ENCODE data around the gene SRRM3. TPM values are rescaled to one million over a fixed set of nuclear protein-coding genes. Genes with fewer than 3 reads are reported as not detected.
"Not testable (repeated sequence)": the region's sequence is repeated elsewhere in the genome, so short reads cannot be mapped to it uniquely, and the experiment has no call there.

The SRRM3 gene
- total and polyA plus RNA-seq, 10 donors, result 0.23 to 1.6 (median 0.93) TPM; not detected in 1

GRCh38 chr7:76238326-76238725, 36.6 kb downstream of the SRRM3 start:
- 38 to 51% (median 50%) methylated on average over 12 of the region's 12 CpGs for WGBS, 5 donors
- Histone ChIP-seq H3K4me1 (peaks cover 0 to 11% (median 7%) of the 10 kb centered on the region in 6 donors), H3K27ac (no peak overlapping the region), H3K9me3 (no peaks in the 10 kb centered on the region), H3K36me3 (no peaks in the 10 kb centered on the region), H3K27me3 (replicated peaks in 1 of 7) (peaks cover 0 to 62% (median 14%) of the 10 kb centered on the region in 7 donors), H3K4me3 (no peak overlapping the region)
- no peak for TF ChIP-seq POLR2A (IDR thresholded peaks at IDR 0.05)
- no peak for TF ChIP-seq CTCF (IDR thresholded peaks at IDR 0.05 in 8 of 11, conservative IDR thresholded peaks at IDR 0.05 in 3 of 11)
- no peak for TF ChIP-seq POLR2AphosphoS5 (IDR thresholded peaks at IDR 0.05)
- intact Hi-C loops (cut with DNase I; ENCODE audit: low total_unique reads), result no loop called here
- no peak for DNase-seq

GRCh38 chr7:76241141-76241540, 39.4 kb downstream of the SRRM3 start:
- no peaks in the 10 kb centered on the region for H3K9me3 ChIP-seq
- intact Hi-C loops (cut with DNase I; ENCODE audit: low total_unique reads), result no loop called here
- no peaks in the 10 kb centered on the region for H3K4me1 ChIP-seq
- WGBS, 5 donors, result 85 to 99% (median 91%) methylated on average over 5 of the region's 5 CpGs
- H3K4me3 ChIP-seq, result no peak overlapping the region
- H3K27me3 ChIP-seq (replicated peaks in 1 of 7), result peaks cover 0 to 40% (median 0%) of the 10 kb centered on the region in 7 donors
- no peaks in the 10 kb centered on the region for H3K36me3 ChIP-seq
- no peak for TF ChIP-seq CTCF (IDR thresholded peaks at IDR 0.05 in 8 of 11, conservative IDR thresholded peaks at IDR 0.05 in 3 of 11)
- no peak for TF ChIP-seq POLR2A (IDR thresholded peaks at IDR 0.05)
- TF ChIP-seq POLR2AphosphoS5 (IDR thresholded peaks at IDR 0.05), result no peak
- DNase-seq, result no peak
- H3K27ac ChIP-seq, result no peak overlapping the region

- H3K9me3 ChIP-seq; H3K4me3 ChIP-seq; DNase-seq; H3K4me1 ChIP-seq; H3K27ac ChIP-seq; H3K36me3 ChIP-seq; intact Hi-C loops (cut with DNase I; ENCODE audit: low total_unique reads): not testable (repeated sequence)
- peaks cover 0 to 26% (median 0%) of the 10 kb centered on the region in 7 donors for H3K27me3 ChIP-seq (replicated peaks in 1 of 7)
- WGBS, 5 donors, result 89 to 93% (median 92%) methylated on average over 5 of the region's 5 CpGs
Measured at GRCh38 chr7:76242517-76243063, 40.9 kb downstream of the SRRM3 start.

GRCh38 chr7:76244781-76245391, 43.2 kb downstream of the SRRM3 start:
- Histone ChIP-seq H3K27me3 (replicated peaks in 1 of 7) (peaks cover 0 to 6% (median 0%) of the 10 kb centered on the region in 7 donors), H3K36me3 (no peaks in the 10 kb centered on the region), H3K27ac (no peak overlapping the region), H3K4me3 (no peak overlapping the region), H3K9me3 (no peaks in the 10 kb centered on the region), H3K4me1 (no peaks in the 10 kb centered on the region)
- intact Hi-C loops (cut with DNase I; ENCODE audit: low total_unique reads), result no loop called here
- TF ChIP-seq POLR2AphosphoS5 (IDR thresholded peaks at IDR 0.05) (no peak), CTCF (IDR thresholded peaks at IDR 0.05 in 8 of 11, conservative IDR thresholded peaks at IDR 0.05 in 3 of 11) (no peak), POLR2A (IDR thresholded peaks at IDR 0.05) (no peak)
- DNase-seq, result no peak
- WGBS, 5 donors, result 49 to 61% (median 55%) methylated on average over 3 of the region's 3 CpGs
